SW480 (cell line): ENCODE data around the gene ECSCR.
"Not testable (repeated sequence)": the region's sequence is repeated elsewhere in the genome, so short reads cannot be mapped to it uniquely, and the experiment has no call there.

ENCODE experiments used
- DNase-seq: peaks from one replicate; pipeline ENCODE4 v3.0.0-alpha.2; 2016; ENCODE audit warnings: low spot score

The ECSCR gene, protein sequence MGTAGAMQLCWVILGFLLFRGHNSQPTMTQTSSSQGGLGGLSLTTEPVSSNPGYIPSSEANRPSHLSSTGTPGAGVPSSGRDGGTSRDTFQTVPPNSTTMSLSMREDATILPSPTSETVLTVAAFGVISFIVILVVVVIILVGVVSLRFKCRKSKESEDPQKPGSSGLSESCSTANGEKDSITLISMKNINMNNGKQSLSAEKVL

DNA sequence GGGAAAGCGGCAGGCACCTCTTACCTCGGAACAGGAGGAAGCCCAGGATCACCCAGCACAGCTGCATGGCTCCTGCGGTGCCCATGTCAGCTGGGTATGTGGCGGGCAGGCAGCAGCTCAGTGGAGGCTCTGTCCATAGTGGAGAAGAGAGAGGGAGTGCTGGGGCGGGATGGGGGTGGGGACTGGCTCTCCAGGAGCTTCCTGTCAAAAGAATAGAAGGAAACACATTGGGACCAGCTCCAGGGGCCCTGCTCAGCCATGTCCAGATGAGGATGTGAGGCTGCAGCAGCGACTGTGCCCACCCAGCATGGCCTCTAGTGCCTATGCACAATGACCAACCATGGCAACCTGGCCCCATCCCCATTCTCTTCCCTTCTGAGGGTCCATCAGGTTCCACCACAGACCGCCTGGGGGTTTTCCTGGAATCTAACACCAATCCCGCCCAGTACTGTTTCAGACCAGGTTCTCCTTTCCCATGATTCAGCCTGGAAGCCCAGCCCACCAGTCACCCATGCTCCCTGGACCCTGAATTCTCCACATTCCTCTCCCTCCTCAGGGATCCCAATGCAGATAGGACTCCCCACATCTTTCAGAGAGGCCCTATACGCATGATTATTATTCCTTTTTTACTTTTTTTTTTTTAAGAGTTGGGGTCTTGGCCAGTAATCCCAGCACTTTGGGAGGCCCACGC lies at the start of gene ECSCR:
ECSCR (minus strand) TSS at position 158 of the 691 bp plus-strand sequence; CDS start at position 85, 73 bp downstream.
- DNase-seq = no peak

DNA sequence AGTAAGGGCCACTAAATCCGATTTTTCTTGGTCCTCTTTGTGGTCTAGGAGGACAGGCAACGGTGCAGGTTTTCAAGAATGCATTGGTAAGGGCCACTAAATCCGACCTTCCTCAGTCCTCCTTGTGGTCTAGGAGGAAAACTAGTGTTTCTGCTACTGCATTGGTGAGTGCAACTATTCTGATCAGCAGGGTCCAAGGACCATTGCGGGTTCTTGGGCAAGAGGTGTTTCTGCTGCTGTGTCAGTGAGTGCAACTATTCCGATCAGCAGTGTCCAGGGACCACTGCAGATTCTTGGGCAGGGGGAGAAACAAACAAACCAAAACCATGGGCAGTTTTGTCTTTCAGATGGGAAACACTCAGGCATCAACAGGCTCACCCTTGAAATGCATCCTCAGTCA lies 42.2 kb upstream of the ECSCR start:
- DNase-seq = not testable (repeated sequence)

DNA sequence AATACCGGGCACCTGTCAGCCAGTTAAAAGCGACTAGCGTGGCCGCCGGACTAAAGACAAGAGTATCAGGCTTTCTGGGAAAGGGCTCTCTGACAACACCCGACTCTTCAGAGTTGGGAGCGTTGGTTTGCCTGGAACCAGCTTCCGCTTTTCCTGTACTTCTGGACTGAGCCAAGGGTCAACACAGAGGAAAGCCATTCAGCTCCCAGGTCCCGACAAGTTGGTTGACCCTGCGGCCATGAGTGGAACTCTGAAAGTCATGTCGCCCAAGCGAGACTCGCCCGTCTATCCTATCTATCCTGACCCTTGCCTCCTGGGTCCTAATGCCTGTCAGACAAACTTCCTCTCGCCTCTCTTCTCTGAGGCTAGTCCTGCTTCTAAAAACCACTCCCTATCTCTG lies 41.3 kb upstream of the ECSCR start:
- DNase-seq = not testable (repeated sequence)

DNA sequence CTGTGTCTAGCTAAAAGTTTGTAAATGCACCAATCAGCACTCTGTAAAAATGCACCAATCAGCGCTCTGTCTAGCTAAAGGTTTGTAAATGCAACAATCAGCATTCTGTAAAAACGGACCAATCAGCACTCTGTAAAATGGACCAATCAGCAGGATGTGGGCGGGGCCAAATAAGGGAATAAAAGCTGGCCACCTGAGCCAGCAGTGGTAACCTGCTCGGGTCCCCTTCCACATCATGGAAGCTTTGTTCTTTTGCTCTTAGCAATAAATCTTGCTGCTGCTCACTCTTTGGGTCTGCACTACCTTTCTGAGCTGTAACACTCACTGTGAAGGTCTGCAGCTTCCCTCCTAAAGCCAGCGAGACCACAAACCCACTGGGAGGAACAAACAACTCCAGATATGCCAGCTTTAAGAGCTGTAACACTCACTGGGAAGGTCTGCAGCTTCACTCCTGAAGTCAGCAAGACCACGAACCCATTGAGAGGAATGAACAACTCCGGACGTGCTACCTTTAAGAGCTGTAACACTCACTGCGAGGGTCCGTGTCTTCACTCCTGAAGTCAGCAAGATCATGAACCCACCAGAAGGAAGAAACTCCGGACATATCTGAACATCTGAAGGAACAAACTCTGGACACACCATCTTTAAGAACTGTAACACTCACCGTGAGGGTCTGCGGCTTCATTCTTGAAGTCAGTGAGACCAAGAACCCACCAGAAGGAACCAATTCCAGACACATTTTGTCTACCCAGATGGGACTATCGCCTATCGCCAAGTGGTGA lies 40.7 kb upstream of the ECSCR start:
- DNase-seq = not testable (repeated sequence)

DNA sequence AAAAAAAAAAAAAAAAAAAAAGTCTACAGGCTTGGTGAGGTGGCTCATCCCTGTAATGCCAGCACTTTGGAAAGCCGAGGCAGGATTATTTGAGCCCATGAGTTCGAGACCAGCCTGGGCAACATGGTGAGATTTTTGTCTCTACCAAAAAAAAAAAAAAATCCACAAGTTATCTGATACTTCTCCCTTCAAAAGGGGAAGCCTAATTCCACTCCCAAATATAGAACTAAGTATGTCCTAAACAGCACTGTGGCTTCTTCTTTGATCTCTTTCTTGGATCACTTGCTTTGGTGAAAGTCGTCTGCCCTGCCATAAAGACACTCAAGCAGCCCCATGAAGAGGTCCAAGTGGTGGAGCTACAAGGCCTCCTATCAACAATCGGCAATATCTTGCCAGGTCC lies 38.8 kb upstream of the ECSCR start:
- no peak for DNase-seq

DNA sequence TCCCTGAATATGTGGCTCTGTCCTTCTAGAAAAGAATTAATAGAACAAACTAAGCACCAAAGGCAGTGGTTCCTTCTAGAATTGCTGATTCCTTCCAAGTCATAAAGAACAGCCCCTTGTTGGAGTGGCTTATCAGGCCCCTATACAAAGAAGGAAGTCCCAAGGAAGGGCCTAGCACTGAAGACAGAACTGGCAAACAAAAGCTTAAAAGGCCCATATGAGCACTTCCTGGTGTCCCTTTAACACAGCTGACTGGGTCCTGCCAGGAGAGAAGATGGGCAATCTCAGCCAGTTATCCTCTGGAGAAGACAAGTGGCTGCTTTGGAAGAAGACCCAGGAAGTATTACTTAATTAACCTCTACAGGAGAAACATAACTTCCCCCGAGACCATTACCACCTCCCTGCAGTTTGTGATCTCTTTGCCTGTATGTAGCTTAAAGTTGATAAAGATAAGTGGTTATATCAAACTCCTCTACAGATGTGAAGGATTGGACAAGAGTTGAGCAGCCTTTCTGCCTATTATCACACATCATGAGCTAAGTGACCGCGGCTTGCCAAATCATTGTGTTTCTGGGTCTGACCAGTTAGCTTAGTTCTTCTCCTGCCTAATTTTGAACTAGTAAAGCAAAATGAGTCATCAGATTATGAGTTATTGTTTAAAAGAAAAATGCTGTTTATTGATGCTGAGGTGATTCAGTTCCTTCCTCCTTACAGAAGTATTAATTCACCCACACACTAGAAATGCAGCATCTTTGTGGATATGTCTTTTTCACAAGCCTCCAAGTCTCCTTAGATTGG lies 33.3 kb upstream of the ECSCR start:
- DNase-seq = no peak

DNA sequence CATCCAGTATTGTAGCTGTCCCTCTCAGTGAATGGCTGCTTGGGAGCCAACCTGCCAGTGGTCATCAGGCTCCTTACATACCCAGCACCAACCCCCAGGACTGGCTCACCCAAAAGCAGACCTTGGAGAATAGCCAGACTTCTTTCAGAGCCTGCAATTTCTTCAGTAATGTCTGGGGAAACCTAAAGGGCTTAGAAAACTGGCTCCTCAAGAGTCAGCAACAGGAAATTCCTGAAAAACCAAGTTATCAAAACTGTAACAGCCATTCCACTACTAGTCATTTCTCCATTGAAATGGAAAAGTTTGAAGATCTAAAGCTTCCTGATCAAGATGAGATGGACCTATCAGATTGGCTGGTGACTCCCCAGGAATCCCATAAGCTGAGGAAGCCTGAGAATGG lies 32.3 kb upstream of the ECSCR start:
- DNase-seq = no peak

DNA sequence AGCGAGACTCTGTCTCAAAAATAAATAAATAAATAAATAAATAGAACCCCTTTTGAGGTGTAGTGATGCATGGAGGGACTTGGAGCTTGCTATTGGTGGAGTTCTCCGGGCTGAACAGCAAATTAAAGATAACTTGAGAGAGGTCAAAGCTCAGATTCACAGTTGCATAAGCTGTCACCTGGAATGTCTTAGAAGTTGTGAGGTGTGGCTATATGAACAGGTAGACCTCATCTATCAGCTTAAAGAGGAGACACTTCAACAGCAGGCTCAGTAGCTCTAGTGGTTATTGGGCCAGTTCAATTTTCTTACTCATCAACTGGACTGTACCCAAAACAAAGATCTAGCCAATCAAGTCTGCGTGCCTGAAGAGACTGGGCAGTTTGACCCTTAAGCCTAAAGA lies 31.7 kb upstream of the ECSCR start:
- DNase-seq = no peak

DNA sequence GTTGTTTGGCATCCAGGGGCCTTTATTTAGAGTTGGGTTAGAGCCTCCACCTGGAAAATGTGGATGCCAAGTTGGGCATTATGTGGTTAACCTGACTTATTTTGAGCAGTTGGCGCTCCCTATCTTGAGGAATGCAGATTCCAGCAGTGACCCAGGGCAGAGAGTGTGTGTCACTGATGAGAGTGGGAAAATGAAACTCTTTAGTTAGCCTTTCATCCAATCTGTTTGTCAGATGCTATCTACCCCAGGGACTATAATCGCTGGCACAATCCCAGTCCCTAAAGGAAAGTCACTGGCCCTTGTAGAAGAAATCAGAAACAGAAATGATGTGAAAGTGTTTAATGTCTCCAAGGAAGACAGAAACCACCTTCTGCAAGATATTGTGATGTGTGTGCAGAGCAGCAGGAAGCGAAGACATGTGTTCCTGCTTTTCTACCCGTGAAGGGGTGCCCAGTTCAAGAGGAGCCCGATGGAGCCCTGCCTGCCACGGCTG lies 30.2 kb upstream of the ECSCR start:
- DNase-seq = peak; percentile 50

DNA sequence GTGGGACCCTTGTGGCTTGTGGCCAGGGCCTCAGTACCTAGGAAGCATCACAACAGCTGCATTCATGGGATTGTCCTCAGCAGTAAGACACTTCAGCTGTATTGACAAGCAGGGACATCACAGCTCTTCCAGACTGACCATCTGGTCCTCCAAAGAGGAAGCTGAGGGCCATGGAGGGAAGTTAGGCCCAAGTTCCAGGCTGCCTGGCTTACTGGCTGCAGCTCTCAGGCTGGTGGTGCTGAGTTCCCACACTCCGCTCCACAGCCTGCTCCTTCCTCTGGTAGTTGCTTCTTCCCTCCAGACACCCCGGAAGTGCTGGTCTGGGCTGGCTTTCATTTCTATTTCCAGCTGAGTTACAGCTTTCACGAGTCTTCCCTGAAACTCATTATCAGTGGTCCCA lies 25.7 kb upstream of the ECSCR start:
- DNase-seq = no peak

DNA sequence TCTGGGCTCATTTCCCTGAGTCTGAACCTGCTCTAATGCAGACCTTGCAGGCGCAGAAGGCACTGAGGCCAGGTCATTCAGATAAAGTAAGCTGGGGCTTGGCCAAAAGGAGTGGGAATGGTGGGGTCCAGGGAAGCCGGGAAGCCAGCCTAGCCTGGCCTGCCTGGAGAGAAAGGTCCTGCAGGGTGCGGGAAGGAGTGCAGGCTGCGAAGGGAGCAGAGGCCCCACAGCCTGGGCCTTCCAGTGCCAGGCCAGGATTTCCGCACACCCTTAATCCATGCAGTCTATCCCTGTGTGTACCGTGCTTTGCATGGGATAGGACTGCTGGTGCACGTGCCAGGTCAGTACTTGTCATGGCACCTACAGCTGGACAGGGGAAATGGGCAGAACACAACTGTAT lies 23.7 kb upstream of the ECSCR start:
- DNase-seq = no peak

DNA sequence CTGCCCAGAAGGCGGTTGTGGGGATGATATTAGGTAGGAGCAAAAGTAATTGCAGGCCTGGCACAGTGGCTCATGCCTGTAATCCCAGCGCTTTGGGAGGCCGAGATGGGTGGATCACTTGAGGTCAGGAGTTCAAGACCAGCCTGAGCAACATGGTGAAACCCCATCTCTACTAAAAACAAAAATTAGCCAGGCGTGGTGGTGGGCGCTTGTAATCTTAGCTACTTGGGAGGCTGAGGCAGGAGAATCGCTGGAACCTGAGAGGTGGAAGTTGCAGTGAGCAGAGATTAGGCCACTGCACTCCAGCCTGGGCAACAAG lies 20.3 kb upstream of the ECSCR start:
- not testable (repeated sequence) for DNase-seq

DNA sequence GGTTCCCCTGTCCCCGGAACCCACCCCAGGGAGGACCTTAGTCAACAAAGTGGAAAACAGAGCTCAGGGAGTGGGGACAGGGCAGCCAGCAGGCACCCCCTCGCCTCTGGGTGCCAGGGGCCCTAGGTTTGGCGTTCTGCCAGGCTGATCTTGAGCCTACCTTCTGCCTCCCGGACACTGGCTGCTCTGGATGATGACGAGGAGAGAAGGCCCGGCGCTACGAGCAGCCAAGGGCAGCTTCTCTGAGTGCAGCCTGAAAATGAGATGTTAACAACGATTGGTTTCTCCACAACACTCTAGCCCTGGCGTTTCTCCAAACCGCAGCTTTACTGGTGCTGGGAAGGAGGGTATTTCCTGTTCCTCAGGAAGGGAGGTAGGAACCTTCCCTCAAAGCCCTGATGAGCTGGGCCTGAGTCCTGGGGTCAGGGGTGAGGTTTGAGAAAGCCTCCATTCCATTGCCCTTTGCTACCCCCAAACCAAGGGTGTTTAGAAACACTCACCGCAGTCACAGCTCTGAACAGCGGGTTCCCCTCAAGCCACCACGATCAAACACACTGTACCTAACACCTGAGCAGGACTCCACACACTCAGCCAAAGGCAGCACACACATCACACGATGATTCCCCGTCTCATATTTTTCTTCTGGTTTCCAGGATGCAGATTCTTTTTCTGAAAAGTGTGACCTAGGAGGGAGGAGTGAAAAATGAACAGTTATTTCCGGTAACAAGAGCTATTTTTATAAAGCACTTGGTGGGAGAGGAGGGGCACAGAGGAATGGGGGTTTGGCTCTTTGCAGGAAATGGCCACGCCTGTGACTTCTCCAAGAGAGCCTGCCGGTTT lies 19.7 kb upstream of the ECSCR start, which contains the start of gene STING1:
STING1 (minus strand) TSS at position 709 of the 840 bp plus-strand sequence. CDS start 1,054 bp downstream, outside the sequence.
- DNase-seq = peak; percentile 91

DNA sequence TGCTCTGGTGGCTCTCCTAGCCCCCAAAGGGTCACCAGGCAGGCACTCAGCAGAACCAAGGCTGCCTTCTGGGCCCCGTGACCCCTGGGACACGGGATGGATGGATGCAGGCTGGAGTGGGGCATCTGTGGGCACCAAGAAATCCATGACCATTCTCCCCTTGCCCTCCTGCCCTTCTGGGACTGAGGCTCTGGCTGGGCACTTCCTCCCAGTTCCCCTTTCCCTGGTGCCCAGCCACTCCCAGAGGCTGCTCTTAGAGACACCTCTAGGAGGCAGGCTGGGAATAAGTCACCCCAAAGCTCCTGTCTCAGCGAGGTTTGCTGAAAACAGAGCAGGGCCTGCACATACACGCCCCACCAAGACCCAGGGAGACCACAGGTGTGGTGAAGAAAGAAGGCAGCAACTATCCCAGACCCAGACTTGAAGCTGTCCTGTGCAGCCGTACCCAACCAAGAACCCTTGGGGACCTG lies 19.1 kb upstream of the ECSCR start:
- peak; percentile 34 for DNase-seq

DNA sequence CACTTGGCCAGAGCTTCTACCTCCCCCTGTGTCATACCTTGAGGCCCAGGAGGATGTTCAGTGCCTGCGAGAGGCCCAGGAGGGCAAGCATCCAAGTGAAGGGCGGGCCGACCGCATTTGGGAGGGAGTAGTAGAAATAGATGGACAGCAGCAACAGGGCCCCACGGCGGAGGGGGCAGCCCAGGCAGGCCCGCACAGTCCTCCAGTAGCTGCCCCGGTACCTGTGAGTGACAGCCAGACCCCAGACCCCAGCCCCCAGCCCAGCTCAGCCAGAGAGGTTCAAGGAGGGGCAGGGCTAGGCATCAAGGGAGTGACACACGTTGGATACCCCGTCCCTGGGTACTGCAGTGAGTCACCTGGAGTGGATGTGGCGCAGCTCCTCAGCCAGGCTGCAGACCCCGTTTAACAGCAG lies 18.6 kb upstream of the ECSCR start:
- no peak for DNase-seq

DNA sequence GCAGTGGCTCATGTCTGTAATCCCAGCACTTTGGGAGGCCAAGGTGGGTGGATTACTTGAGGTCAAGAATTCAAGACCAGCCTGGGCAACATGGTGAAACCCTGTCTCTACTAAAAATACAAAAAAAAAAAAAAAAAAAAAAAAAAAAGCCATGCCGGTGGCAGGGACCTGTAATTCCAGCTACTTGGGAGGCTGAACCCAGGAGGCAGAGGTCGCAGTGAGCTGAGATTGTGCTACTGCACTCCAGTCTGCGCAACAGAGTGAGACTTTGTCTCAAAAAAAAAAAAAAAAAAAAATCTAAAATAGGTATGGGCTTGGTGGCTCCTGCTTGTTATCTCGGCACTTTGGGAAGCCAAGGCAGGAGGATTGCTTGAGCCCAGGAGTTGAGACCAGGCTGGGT lies 17.2 kb upstream of the ECSCR start:
- DNase-seq = not testable (repeated sequence)

DNA sequence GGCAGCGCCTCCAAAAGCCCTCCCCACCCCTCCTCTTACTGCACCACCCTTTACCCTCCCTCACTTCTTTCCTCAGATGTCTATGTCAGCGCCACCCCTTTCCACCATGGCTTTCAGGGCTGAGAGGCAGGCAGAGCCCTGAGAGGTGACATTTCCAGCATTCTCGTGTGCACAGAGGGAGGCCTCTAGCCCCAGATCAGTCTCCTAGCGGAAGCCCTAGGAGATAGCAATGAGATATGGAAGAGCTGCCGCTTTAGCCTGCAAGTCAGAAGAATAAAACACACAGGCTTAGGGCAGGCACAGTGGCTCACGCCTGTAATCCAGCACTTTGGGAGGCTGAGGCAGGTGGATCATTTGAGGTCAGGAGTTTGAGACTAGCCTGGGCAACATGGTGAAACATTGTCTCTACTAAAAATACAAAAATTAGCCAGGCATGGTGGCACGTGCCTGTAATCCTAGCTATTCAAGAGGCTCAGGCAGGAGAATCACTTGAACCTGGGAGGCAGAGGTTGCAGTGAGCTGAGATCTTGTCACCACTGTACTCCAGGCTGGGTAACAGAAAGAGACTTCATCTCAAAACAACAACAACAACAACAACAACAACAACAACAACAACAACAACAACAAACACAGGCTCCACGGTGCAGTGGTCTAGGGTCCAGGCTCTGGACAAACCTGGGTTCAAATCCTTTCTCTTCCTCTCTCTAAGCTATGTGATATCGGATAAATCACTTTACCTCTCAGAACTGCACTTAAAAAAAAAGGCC lies 16.3 kb upstream of the ECSCR start:
- not testable (repeated sequence) for DNase-seq

DNA sequence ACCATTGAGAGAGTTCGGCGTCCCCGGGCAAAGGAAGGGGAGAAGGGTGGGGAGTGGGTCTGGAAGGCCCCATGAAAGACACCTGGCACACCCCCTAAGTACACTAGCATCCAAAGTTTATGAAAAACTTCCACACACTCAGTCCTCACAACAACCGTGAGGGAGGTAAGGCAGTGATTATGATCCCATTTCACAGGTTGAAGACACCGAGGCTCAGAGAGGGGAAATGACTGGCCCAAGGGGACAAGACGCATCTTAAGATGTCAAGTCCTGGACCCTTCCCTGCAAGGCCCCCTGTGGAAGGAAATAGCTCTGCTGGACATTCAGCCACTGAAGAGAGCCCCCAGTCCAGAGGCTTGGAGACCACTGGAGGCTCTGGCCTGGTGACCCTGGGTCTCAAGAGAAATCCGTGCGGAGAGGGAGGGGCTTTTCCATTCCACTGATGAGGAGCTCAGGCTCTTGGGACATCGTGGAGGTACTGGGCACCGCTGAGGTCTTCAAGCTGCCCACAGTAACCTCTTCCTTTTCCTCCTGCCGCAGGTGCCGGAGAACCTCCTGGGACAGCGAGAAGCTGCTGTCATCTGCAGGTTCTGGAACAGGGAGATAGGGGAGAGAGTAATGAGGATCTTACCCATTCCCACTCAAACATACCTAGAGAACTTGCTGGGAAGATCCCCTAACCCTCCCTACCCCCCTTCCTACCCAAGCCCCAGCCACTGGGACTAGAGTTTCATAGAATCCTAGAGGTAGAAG lies 13.5 kb upstream of the ECSCR start:
- no peak for DNase-seq
